HepG2 (cell line): ENCODE results near the gene TXNDC16. TPM values are rescaled to one million over a fixed set of nuclear protein-coding genes. Genes with fewer than 3 reads are reported as not detected.

Source experiments
- ATF3 ChIP-seq: sonication (generic); formaldehyde crosslinking; IDR thresholded peaks from 2 replicates; pipeline ENCODE4 v1.4.0; 2020; ENCODE audit warnings: missing genetic modification reagents
- BATF2 ChIP-seq: sonication (generic); formaldehyde crosslinking; IDR thresholded peaks from 2 replicates; pipeline ENCODE4 v1.8.0; 2022; ENCODE audit warnings: mild to moderate bottlenecking, missing genetic modification reagents, moderate library complexity
- BCL3 ChIP-seq: sonication (generic); formaldehyde crosslinking; IDR thresholded peaks from 2 replicates; pipeline ENCODE4 v1.5.1; 2020; ENCODE audit warnings: mild to moderate bottlenecking, missing genetic modification reagents, moderate library complexity
- BRF2 ChIP-seq: sonication (generic); formaldehyde crosslinking; IDR thresholded peaks from 2 replicates; pipeline ENCODE4 v1.8.1; 2022; ENCODE audit warnings: mild to moderate bottlenecking, missing genetic modification reagents
- CBX5 ChIP-seq: sonication (generic); formaldehyde crosslinking; IDR thresholded peaks from 2 replicates; pipeline ENCODE4 v1.4.0; 2020; ENCODE audit warnings: missing genetic modification reagents, borderline replicate concordance
- HDAC1 ChIP-seq: sonication (generic); formaldehyde crosslinking; IDR thresholded peaks from 2 replicates; pipeline ENCODE4 v1.5.1; 2020; ENCODE audit warnings: mild to moderate bottlenecking, missing genetic modification reagents
- KAT8 ChIP-seq: IDR thresholded peaks from 2 replicates; pipeline ENCODE4 v1.6.1; 2016; ENCODE audit warnings: missing genetic modification reagents, missing compliant biosample characterization
- MIXL1 ChIP-seq: IDR thresholded peaks from 2 replicates; pipeline ENCODE4 v1.6.1; 2016
- MXD1 ChIP-seq: sonication (generic); formaldehyde crosslinking; IDR thresholded peaks from 2 replicates; pipeline ENCODE4 v1.4.0; 2020; ENCODE audit warnings: mild to moderate bottlenecking, missing genetic modification reagents
- SP4 ChIP-seq: sonication (generic); formaldehyde crosslinking; IDR thresholded peaks from 2 replicates; pipeline ENCODE4 v1.8.1; 2023; ENCODE audit warnings: mild to moderate bottlenecking, missing genetic modification reagents
- SRSF1 ChIP-seq: fragments of 200-400 bp; formaldehyde crosslinking; optimal IDR thresholded peaks from 2 replicates; pipeline ENCODE3; 2017; ENCODE audit warnings: mild to moderate bottlenecking, low read depth, low read length, moderate library complexity
- THAP11 ChIP-seq: IDR thresholded peaks from 2 replicates; pipeline ENCODE4 v1.6.1; 2016; ENCODE audit warnings: missing biosample characterization, missing genetic modification reagents
- ZNF407 ChIP-seq: sonication (generic); formaldehyde crosslinking; IDR thresholded peaks from one replicate; pipeline ENCODE4 v1.5.1; 2020; ENCODE audit warnings: mild to moderate bottlenecking, missing genetic modification reagents; ENCODE audit errors: not compliant biosample characterization
- ZNF557 ChIP-seq: sonication (generic); formaldehyde crosslinking; IDR thresholded peaks from 2 replicates; pipeline ENCODE4 v1.4.0; 2020; ENCODE audit warnings: missing genetic modification reagents
- ZNF607 ChIP-seq: sonication (generic); formaldehyde crosslinking; IDR thresholded peaks from 2 replicates; pipeline ENCODE4 v1.5.1; 2020; ENCODE audit warnings: missing genetic modification reagents, mild to moderate bottlenecking, borderline replicate concordance
- ZNF773 ChIP-seq: sonication (generic); formaldehyde crosslinking; IDR thresholded peaks from 2 replicates; pipeline ENCODE4 v1.4.0; 2020; ENCODE audit warnings: missing genetic modification reagents, borderline replicate concordance
- polyA plus RNA-seq, 8 experiments: library from polyadenylated mRNA; depleted of rRNA in 3 of 8; stranded (reverse) in 7 of 8; unstranded in 1 of 8; fragments of >200 nt; fragmentation: Illumina TruSeq in 4 of 8; extraction: Trizol in 4 of 8; gene quantifications; 2 replicates each; pipeline versions ENCODE4 v1.2.1 to v1.2.3, GENCODE V29; 2011 to 2016; ENCODE audit warnings: low read depth in 4 of 8, missing spikeins in 1 of 8, mixed read lengths in 1 of 8; ENCODE audit not compliant: insufficient read depth in 1 of 8
- total RNA-seq, 5 experiments: library from RNA; depleted of rRNA; stranded (reverse); fragments of >200 nt; fragmentation: Illumina TruSeq; extraction: Trizol; gene quantifications; 2 replicates each; pipeline ENCODE4 v1.2.3, GENCODE V29; 2016; ENCODE audit warnings: low read depth in 1 of 5

Gene TXNDC16
- total and polyA plus RNA-seq, 2 of the 13 experiments (the other 11 are each of a cell fraction or from before 2014, with no cell fraction given), result 4.6 to 6.2 TPM

GRCh38 chr14:52552063-52552988 is at the start of gene TXNDC16, which contains the start of gene GPR137C (continued):
- TF ChIP-seq ZNF407 (CRISPR knock-in tag), result peak; percentile 93
- TF ChIP-seq ATF3 (CRISPR knock-in tag), result peak; percentile 34; the same call in 1 of the 2 replicates
- no peak for TF ChIP-seq ZNF557 (CRISPR knock-in tag)
- 0 out of 2 replicates have a peak, but pooled peaks have one; percentile 54 for TF ChIP-seq BATF2 (CRISPR knock-in tag)
- peak; percentile 82; the same call in 1 of the 2 replicates for TF ChIP-seq ZNF607
- TF ChIP-seq CBX5, result no peak
- TF ChIP-seq THAP11 (CRISPR knock-in tag), result peak; percentile 46; the same call in 1 of the 2 replicates
- TF ChIP-seq BRF2 (CRISPR knock-in tag), result peak; percentile 78; the same call in 1 of the 2 replicates
- TF ChIP-seq MXD1 (CRISPR knock-in tag), result peak; percentile 87
- TF ChIP-seq ZNF773 (CRISPR knock-in tag), result peak; percentile 84; the same call in 1 of the 2 replicates
- TF ChIP-seq BCL3 (CRISPR knock-in tag), result 0 out of 2 replicates have a peak, but pooled peaks have one; percentile 48
- peak; percentile 68 for TF ChIP-seq HDAC1 (CRISPR knock-in tag)
- peak; percentile 67 for TF ChIP-seq KAT8 (CRISPR knock-in tag)
- peak; percentile 59; the same call in 1 of the 2 replicates for TF ChIP-seq MIXL1 (CRISPR knock-in tag)
- TF ChIP-seq SP4 (CRISPR knock-in tag), result peak; percentile 95
- peak; percentile 87 for TF ChIP-seq SRSF1
